ENCODE measurements around the gene HIP1R. TPM values are rescaled to one million over a fixed set of nuclear protein-coding genes. Genes with fewer than 3 reads are reported as not detected.
"Not testable (repeated sequence)": the region's sequence is repeated elsewhere in the genome, so short reads cannot be mapped to it uniquely, and the experiment has no call there.

The HIP1R gene
- total RNA-seq = 26.4 TPM

GRCh38 chr12:122834921-122835749 is at the start of gene HIP1R:
Gene HIP1R (plus strand): TSS chr12:122835457. CDS start chr12:122835551, 94 bp downstream.
- ATAC-seq = peak; percentile 55

DNA sequence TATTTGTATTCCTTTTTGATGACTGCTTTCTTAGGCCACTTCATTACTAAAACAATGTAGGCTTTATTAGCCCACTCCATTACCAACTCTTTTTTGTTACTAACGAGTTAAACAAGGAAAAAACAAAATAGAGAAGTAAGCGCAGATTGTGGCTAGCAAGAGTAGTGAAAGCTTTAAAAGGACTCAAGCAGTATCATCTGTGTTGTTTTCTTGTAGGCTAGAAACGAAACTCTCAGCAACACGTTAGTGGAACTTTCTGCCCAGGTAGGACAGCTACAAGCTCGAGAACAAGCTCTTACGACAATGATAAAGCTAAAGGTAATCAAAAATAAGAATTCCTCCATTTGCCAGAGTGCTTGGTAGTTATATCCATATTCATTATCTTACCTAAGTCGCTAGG is 49.8 kb upstream of the HIP1R start:
- ATAC-seq = no peak

DNA sequence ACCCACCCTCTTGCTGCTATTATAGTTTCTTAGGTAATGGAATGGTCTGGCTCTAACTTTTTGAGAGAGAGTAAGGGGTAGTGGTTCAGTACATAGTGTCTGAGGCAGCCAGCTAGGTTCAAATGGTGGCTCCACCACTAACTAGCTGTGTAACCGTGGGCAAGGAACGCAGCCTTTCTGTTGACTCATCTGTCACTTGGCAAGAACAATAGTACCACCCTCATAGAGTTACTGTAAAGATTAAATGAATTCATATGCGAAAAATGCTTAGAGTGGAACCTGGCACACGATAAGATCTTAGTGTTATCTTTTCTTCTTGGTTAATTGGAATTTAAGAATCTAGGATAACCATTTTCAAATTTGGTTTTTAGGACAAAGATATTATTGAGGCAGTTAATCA is 46.9 kb upstream of the HIP1R start:
- peak; percentile 31 for ATAC-seq

DNA sequence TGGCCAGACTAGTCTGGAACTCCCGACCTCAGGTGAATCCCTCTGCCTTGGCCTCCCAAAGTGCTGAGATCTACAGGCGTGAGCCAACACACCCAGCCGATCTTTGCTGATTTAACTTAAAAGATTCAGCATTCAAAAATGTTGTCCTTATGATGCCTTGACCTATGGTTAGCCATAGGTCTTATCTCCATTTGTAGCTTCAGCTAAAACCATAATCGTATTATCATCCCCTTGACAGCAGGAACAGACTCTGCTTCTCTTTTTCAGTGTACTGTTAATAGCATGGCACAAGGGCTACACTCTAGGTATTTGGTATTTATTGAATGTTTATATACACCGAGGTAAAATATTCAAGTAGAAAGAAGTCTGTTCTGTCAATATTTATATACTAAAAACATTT is 45.6 kb upstream of the HIP1R start:
- ATAC-seq = no peak

DNA sequence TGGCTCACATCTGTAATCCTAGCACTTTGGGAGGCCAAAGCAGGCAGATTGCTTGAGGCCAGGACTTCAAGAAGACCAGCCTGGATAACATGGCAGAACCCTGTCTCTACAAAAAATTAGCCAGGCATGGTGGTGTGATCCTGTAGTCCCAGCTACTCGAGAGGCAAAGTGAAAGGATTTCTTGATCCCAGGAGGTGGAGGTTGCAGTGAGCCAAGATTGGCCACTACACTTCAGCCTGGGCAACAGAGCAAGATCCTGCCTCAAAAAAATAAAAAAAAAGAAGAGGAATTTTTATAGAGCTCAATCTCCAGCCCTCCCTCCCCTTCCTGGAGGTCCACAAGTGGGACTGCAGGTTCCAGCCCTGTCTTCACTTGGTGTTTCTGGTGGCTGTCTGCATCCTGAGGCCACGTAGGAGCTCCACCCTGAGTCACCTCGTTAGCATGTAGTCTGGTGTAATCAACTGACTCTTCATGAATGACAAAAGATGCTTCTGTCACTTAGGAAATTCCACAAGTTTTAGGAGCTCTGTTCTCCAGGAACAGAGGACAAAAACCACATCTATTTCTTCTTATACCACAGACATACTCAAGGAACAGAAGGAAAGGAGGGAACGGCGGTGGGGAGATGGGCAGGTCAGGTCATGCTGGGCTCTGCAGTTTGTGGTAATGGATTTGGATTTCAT is 44.7 kb upstream of the HIP1R start:
- ATAC-seq = peak; percentile 56

- ATAC-seq = peak; percentile 68
These were observed 41.6 kb upstream of the HIP1R start for GRCh38 chr12:122793685-122794106.

DNA sequence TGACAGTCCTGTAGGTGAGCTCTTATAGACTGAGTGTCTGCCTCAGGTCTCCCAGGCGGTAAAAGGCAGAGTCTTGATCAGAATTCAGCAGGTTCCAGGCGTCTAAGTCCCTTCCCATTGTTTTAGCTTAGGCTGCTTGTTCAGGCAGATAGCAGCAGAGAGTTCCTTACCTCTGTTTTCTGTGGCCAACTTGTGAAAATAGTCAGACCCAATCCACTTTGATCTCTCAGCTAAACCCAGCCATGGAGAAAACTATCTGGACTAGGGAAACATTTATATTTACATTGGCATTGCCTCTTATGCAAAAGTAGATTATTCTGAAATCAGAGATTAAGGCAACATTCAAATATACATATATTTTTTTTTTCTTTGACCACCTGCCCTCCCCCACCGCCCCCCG is 39.5 kb upstream of the HIP1R start:
- ATAC-seq = no peak

DNA sequence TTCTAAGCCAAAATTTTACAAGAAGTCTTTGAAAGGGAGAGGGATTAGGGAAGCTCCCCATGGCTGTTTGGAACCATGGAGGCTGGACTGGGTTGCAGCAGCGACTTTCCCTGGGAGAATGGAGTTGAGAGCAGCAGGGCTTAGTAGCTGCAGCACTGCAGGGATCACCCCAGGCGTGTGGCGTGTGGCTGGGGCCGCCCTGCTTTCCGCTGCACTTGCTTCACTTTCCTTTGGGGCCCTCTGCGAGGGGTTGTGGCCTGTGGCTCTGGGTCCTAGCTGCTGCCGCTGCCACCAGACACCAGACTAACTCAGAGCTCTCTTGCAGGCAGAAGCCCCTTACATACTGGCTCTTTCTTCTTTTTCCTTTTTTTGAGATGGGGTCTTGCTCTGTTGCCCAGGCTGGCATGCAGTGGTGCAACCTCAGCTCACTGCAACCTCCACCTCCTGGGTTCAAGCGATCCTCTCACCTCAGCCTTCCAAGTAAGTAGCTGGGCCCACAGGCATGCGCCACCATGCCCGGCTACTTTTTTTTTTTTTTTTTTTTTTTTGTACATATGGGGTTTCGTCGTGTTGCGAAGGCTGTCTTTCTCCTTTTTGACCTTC is 35.5 kb upstream of the HIP1R start:
- no peak for ATAC-seq

- ATAC-seq = no peak
These were observed 31.3 kb upstream of the HIP1R start for GRCh38 chr12:122803937-122804336.

DNA sequence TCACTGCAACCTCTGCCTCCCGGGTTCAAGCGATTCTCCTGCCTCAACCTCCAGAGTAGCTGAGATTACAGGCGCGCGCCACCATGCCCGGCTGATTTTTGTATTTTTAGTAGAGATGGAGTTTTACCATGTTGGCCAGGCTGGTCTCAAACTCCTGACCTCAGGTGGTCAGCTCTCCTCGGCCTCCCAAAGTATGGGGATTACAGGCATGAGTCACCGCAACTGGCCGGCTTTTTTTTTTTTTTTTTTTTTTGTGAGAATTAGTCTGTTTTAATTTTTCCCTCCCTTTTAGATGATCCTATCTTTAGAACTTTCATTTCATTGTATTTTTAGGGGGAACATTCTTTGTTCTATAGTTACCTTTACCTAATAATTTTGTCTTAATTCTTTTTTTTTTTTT is 30.3 kb upstream of the HIP1R start:
- ATAC-seq = not testable (repeated sequence)

- no peak for ATAC-seq
These were observed 27.6 kb upstream of the HIP1R start for GRCh38 chr12:122807651-122808050.

- no peak for ATAC-seq
These were observed 23.5 kb upstream of the HIP1R start for GRCh38 chr12:122811777-122812176.

DNA sequence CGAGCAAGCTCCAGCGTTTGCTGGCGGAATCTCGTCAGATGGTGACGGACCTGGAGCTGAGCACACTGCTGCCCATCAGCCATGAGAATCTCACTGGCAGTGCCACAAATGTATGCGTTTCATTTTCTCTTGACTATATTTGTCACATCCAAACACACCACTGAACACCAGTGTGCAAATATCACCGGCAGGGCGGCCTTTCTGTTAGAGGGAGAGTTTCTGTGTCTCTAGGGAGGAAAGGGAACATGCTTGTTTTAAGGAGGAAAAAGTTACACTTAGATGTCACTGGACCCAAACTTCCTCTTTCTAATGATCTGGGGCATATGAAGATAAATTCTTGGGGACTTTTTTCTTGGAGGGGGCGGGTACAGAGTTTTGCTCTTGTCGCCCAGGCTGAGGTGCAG is 21.9 kb upstream of the HIP1R start:
- no peak for ATAC-seq

DNA sequence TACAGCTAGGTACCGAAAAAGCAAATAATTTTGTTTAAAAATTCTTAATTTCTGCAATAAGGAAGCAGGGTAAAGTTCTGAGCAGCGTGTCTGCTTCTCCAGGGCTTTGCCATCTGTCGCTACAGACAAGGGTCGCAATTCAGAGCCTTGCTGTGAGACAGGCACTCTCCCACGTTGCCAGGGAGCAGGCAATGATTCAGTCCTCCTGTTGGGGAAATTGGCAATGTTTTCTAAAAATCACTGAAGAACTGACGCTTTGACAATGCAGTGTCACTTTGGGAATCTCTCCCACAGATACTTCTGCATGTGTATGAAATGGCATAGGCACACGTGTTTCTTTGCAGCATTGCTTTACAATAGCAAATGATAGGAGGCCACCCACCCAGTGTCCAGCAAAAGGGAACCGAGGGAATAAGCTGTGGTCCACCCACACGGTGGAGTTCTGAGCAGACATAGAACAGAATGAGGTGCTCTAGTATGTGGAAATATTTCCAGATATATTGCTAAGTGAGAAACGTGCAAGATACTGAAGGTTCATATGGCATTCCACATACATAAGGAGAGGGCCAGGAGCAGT is 16.0 kb upstream of the HIP1R start:
- no peak for ATAC-seq

DNA sequence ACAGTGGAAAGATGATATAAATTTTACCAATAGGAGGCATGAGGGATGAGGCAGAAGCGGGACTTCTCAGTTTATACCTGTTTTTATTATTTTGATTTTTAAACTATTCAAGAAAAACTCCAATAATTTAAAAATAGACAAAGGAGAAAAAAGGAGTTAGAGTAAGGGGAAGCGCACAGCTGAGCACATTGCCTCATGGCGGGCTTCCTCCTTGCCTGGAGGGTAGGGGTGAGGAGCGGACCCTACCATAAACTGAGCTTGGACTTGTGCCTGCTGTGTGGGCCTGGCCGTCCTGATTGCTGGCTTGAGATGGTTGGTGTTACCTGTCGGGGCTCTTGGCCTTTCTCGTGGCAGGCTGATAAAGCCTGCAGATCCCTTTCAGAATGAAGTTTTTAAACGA is 15.1 kb upstream of the HIP1R start:
- no peak for ATAC-seq

GRCh38 chr12:122820838-122821271 is 14.4 kb upstream of the HIP1R start:
- ATAC-seq = peak; percentile 38

GRCh38 chr12:122823429-122823828 is 11.8 kb upstream of the HIP1R start:
- ATAC-seq = no peak

- ATAC-seq = no peak
These were observed 9.2 kb upstream of the HIP1R start for GRCh38 chr12:122825773-122826724.

DNA sequence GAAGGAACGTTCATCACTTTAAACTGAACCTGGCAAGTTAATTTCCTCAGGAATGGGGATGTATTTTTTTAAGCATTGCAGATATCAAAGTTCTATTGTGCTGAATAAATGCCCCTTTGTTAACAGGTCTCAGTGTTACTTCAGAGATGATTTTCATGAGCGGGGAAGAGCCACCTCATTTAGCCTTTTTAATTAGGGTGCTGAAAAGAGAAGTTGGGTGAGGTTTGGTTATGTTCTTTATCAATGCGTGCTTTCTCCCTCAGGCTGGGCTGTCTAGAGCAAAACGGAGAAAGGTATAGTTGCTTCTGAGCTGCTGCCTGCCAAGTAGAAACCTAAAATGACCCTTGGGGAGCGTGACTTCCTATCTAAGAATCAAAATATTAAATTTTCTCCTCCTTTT is 8.0 kb upstream of the HIP1R start:
- no peak for ATAC-seq

DNA sequence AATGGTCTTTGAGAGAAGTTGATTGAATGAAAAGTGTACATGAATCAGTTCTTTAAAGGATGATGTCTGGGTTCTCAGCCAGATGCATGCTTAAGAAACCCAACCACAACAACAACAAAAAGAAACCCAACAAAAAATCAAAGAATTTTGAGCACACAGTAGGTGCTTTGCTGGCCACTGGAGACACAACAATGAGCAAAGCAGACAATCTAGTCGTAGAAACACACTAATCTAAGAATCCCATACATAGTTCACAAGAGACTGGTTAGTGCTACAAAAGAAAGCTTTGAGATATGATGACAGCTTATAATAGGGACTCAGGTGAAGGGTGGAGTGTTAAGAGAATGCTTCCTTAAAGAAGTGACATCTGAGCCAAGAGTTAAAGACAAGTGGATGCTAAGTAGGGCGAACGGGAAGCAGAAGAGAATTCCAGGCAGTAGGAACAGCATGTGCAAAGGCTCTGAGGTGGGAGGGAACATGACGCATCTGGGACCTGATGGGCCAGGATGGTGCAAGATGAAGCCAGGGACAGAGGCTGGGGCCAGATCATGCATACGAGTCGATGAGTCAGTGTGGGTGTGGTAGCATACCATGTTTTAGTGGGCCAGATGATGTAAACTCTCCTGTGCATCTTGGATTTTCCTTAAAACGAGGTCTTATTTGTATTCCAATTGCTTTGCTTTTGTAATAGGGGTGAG is 4.6 kb upstream of the HIP1R start:
- peak; percentile 94 for ATAC-seq

Data from esophagus mucosa (tissue), 1 donor.